ENCODE data around the gene SUPT3H.

Gene SUPT3H

GRCh38 chr6:44795326-44795725, 582.4 kb downstream of the SUPT3H start:
- no peak for DNase-seq (ENCODE audit: low read depth in 2 of 2)

- DNase-seq (ENCODE audit: low read depth in 2 of 2) = no peak
These were observed 587.9 kb downstream of the SUPT3H start for GRCh38 chr6:44789806-44790205.

GRCh38 chr6:44789061-44789460, 588.7 kb downstream of the SUPT3H start:
- no peak for DNase-seq (ENCODE audit: low read depth in 2 of 2)

GRCh38 chr6:44788387-44788981, 589.2 kb downstream of the SUPT3H start:
- no peak for DNase-seq (ENCODE audit: low read depth in 2 of 2)

- no peak for DNase-seq (ENCODE audit: low read depth in 2 of 2)
These were observed 590.4 kb downstream of the SUPT3H start for GRCh38 chr6:44787254-44787834.

GRCh38 chr6:44785130-44785529, 592.6 kb downstream of the SUPT3H start:
- DNase-seq (ENCODE audit: low read depth in 2 of 2) = no peak

- no peak for DNase-seq (ENCODE audit: low read depth in 2 of 2)
These were observed 593.5 kb downstream of the SUPT3H start for GRCh38 chr6:44784195-44784594.

GRCh38 chr6:44782892-44783291, 594.8 kb downstream of the SUPT3H start:
- no peak for DNase-seq (ENCODE audit: low read depth in 2 of 2)

GRCh38 chr6:44781912-44782597, 595.7 kb downstream of the SUPT3H start:
- no peak for DNase-seq (ENCODE audit: low read depth in 2 of 2)

GRCh38 chr6:44780161-44780560, 597.6 kb downstream of the SUPT3H start:
- DNase-seq (ENCODE audit: low read depth in 2 of 2) = no peak

- DNase-seq (ENCODE audit: low read depth in 2 of 2) = no peak
These were observed 598.5 kb downstream of the SUPT3H start for GRCh38 chr6:44779130-44779826.
